Measurements from ENCODE around the gene SLC25A27. TPM values are rescaled to one million over a fixed set of nuclear protein-coding genes. Genes with fewer than 3 reads are reported as not detected.

SLC25A27 gene
- total and polyA plus RNA-seq, 4 donors, result 2.5 to 24.2 (median 4.9) TPM

DNA sequence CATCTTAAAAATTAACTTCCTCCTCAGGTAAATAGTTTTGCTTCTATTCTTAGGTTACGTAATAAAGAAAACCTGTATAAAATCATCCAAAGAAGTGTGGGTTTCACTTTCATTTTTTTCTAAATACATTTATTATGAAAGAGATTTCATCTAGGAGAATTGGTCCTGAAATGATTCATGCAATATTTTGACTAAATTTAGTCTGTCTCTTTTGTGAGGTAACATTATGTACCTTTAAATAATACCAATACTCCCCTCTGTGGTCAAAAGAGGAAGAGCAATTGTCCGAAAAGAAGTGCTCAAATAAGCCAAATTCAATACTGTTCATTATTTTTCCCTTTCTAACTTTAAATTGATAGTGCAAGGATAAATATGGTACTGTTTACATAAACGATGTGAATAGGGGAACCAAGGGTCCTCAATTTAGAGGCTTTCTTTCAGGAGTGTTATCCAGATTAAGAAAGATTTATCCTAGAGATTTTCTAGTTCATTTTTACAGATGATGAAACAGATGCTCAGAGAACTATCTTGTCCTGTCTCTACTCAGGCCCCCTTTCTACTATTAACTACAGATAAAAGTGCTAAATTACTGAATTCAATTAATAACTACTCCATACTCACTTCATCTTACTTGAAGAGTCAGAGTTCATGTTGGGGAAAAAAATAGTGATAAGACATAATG lies 26.4 kb upstream of the SLC25A27 start:
- WGBS, result 22% methylated on average over 3 of the region's 3 CpGs
- Histone ChIP-seq H3K4me1 (ENCODE audit: control insufficient read depth in 4 of 4, insufficient read depth in 4 of 4, low read length in 3 of 4) (peaks cover 0 to 9% (median 2%) of the 10 kb centered on the region in 4 donors), H3K27me3 (ENCODE audit: control insufficient read depth in 4 of 4, insufficient read depth in 4 of 4, low read length in 3 of 4) (no peaks in the 10 kb centered on the region), H3K4me3 (ENCODE audit: low read depth in 1 of 3, low read length in 3 of 3) (no peak overlapping the region), H3K36me3 (ENCODE audit: control insufficient read depth in 4 of 4, insufficient read depth in 3 of 4, low read depth in 1 of 4, low read length in 3 of 4) (peaks cover 2 to 5% (median 3%) of the 10 kb centered on the region in 4 donors), H3K9me3 (ENCODE audit: control insufficient read depth in 4 of 4, low read length in 3 of 4) (no peaks in the 10 kb centered on the region), H3K27ac (ENCODE audit: low read depth in 1 of 2, low read length in 2 of 2) (no peak overlapping the region), H3K9ac (ENCODE audit: low read depth in 1 of 2, low read length in 2 of 2) (no peak overlapping the region)
- no peak for DNase-seq (ENCODE audit: low spot score)
- TF ChIP-seq RXRA (IDR thresholded peaks at IDR 0.05), result no peak
- TF ChIP-seq, protein P1, sequence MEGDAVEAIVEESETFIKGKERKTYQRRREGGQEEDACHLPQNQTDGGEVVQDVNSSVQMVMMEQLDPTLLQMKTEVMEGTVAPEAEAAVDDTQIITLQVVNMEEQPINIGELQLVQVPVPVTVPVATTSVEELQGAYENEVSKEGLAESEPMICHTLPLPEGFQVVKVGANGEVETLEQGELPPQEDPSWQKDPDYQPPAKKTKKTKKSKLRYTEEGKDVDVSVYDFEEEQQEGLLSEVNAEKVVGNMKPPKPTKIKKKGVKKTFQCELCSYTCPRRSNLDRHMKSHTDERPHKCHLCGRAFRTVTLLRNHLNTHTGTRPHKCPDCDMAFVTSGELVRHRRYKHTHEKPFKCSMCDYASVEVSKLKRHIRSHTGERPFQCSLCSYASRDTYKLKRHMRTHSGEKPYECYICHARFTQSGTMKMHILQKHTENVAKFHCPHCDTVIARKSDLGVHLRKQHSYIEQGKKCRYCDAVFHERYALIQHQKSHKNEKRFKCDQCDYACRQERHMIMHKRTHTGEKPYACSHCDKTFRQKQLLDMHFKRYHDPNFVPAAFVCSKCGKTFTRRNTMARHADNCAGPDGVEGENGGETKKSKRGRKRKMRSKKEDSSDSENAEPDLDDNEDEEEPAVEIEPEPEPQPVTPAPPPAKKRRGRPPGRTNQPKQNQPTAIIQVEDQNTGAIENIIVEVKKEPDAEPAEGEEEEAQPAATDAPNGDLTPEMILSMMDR (IDR thresholded peaks at IDR 0.05; ENCODE audit: low read depth, low read length, missing input control), result peak; percentile 67
- TF ChIP-seq, protein P2, sequence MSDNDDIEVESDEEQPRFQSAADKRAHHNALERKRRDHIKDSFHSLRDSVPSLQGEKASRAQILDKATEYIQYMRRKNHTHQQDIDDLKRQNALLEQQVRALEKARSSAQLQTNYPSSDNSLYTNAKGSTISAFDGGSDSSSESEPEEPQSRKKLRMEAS (IDR thresholded peaks at IDR 0.05), result no peak
- TF ChIP-seq RAD21 (IDR thresholded peaks at IDR 0.05), result peak; percentile 90

DNA sequence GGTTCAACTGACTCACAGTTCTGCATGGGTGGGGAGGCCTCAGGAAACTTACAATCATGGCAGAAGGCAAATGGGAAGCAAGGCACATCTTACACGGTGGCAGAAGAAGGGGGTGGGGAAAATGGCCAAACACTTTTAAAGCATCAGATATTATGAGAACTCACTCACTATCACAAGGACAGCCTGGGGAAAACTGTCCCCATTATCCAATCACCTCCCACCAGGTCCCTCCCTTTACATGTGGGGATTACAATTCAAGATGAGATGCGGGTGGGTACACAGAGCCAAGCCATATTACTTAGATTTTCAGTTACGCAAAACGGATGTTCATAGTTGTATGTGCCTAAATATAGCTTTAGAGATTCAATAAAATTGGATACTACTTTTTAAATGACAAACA lies 25.8 kb upstream of the SLC25A27 start:
- H3K9ac ChIP-seq (ENCODE audit: low read depth in 1 of 2, low read length in 2 of 2), result no peak overlapping the region
- WGBS, result 93% methylated on average over 4 of the region's 4 CpGs
- DNase-seq (ENCODE audit: low spot score), result no peak
- TF ChIP-seq, protein P3, sequence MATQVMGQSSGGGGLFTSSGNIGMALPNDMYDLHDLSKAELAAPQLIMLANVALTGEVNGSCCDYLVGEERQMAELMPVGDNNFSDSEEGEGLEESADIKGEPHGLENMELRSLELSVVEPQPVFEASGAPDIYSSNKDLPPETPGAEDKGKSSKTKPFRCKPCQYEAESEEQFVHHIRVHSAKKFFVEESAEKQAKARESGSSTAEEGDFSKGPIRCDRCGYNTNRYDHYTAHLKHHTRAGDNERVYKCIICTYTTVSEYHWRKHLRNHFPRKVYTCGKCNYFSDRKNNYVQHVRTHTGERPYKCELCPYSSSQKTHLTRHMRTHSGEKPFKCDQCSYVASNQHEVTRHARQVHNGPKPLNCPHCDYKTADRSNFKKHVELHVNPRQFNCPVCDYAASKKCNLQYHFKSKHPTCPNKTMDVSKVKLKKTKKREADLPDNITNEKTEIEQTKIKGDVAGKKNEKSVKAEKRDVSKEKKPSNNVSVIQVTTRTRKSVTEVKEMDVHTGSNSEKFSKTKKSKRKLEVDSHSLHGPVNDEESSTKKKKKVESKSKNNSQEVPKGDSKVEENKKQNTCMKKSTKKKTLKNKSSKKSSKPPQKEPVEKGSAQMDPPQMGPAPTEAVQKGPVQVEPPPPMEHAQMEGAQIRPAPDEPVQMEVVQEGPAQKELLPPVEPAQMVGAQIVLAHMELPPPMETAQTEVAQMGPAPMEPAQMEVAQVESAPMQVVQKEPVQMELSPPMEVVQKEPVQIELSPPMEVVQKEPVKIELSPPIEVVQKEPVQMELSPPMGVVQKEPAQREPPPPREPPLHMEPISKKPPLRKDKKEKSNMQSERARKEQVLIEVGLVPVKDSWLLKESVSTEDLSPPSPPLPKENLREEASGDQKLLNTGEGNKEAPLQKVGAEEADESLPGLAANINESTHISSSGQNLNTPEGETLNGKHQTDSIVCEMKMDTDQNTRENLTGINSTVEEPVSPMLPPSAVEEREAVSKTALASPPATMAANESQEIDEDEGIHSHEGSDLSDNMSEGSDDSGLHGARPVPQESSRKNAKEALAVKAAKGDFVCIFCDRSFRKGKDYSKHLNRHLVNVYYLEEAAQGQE (IDR thresholded peaks at IDR 0.05), result no peak
- TF ChIP-seq FOXA1 (IDR thresholded peaks at IDR 0.05) (no peak), TAF1 (conservative IDR thresholded peaks at IDR 0.05) (no peak), FOXA2 (IDR thresholded peaks at IDR 0.05) (no peak), SP1 (IDR thresholded peaks at IDR 0.05) (no peak), NR2F2 (IDR thresholded peaks at IDR 0.05) (no peak), EGR1 (IDR thresholded peaks at IDR 0.05; ENCODE audit: low read depth in 2 of 2) (no peak), JUND (IDR thresholded peaks at IDR 0.05) (no peak), HNF4A (conservative IDR thresholded peaks at IDR 0.05) (no peak), RXRA (IDR thresholded peaks at IDR 0.05) (no peak), YY1 (IDR thresholded peaks at IDR 0.05) (no peak), GABPA (IDR thresholded peaks at IDR 0.05 in 1 of 2, conservative IDR thresholded peaks at IDR 0.05 in 1 of 2) (no peak), RAD21 (IDR thresholded peaks at IDR 0.05) (no peak)
- TF ChIP-seq, protein P4, sequence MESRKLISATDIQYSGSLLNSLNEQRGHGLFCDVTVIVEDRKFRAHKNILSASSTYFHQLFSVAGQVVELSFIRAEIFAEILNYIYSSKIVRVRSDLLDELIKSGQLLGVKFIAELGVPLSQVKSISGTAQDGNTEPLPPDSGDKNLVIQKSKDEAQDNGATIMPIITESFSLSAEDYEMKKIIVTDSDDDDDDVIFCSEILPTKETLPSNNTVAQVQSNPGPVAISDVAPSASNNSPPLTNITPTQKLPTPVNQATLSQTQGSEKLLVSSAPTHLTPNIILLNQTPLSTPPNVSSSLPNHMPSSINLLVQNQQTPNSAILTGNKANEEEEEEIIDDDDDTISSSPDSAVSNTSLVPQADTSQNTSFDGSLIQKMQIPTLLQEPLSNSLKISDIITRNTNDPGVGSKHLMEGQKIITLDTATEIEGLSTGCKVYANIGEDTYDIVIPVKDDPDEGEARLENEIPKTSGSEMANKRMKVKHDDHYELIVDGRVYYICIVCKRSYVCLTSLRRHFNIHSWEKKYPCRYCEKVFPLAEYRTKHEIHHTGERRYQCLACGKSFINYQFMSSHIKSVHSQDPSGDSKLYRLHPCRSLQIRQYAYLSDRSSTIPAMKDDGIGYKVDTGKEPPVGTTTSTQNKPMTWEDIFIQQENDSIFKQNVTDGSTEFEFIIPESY (IDR thresholded peaks at IDR 0.05), result no peak
- TF ChIP-seq, protein P2 (IDR thresholded peaks at IDR 0.05), result no peak
- TF ChIP-seq, protein P1 (IDR thresholded peaks at IDR 0.05; ENCODE audit: low read depth, low read length, missing input control), result no peak
- H3K4me3 ChIP-seq (ENCODE audit: low read depth in 1 of 3, low read length in 3 of 3), result no peak overlapping the region
- H3K9me3 ChIP-seq (ENCODE audit: control insufficient read depth in 4 of 4, low read length in 3 of 4), result no peaks in the 10 kb centered on the region
- H3K36me3 ChIP-seq (ENCODE audit: control insufficient read depth in 4 of 4, insufficient read depth in 3 of 4, low read depth in 1 of 4, low read length in 3 of 4), result peaks cover 2 to 5% (median 3%) of the 10 kb centered on the region in 4 donors
- no peaks in the 10 kb centered on the region for H3K27me3 ChIP-seq (ENCODE audit: control insufficient read depth in 4 of 4, insufficient read depth in 4 of 4, low read length in 3 of 4)
- H3K4me1 ChIP-seq (ENCODE audit: control insufficient read depth in 4 of 4, insufficient read depth in 4 of 4, low read length in 3 of 4), result peaks cover 0 to 10% (median 2%) of the 10 kb centered on the region in 4 donors
- no peak overlapping the region for H3K27ac ChIP-seq (ENCODE audit: low read depth in 1 of 2, low read length in 2 of 2)
